DOHH2 (cell line): ENCODE data around the gene SCGB1D1.

ENCODE experiments used
- H3F3A ChIP-seq: fragments of 200-600 bp; sonication (generic), shearing (Covaris generic); 2 replicates; pipeline ENCODE4 v1.6.0; 2016; ENCODE audit warnings: antibody characterized with exemption, mild to moderate bottlenecking; ENCODE audit not compliant: control insufficient read depth, insufficient read depth
- H3K27ac ChIP-seq: fragments of 200-600 bp; sonication (generic); 2 replicates; pipeline ENCODE4 v1.5.1; 2014; ENCODE audit warnings: low read depth, mild to moderate bottlenecking, low read length, moderate library complexity
- H3K27me3 ChIP-seq: fragments of 200-600 bp; sonication (generic); 2 replicates; pipeline ENCODE4 v1.6.1; 2014; ENCODE audit warnings: mild to moderate bottlenecking, low read length, mixed read lengths; ENCODE audit not compliant: control insufficient read depth
- H3K36me3 ChIP-seq: fragments of 200-600 bp; sonication (generic); 2 replicates; pipeline ENCODE4 v1.6.1; 2014; ENCODE audit warnings: mild to moderate bottlenecking, low read length, moderate library complexity, mixed read lengths; ENCODE audit not compliant: control insufficient read depth
- H3K4me1 ChIP-seq: fragments of 200-600 bp; sonication (generic); 2 replicates; pipeline ENCODE4 v1.6.1; 2014; ENCODE audit warnings: mild to moderate bottlenecking, low read length, mixed read lengths; ENCODE audit not compliant: control insufficient read depth
- H3K4me2 ChIP-seq: fragments of 200-600 bp; sonication (generic); 2 replicates; pipeline ENCODE4 v1.6.0; 2014; ENCODE audit warnings: mild to moderate bottlenecking, low read length, moderate library complexity
- H3K4me3 ChIP-seq: fragments of 200-600 bp; sonication (generic); 2 replicates; pipeline ENCODE4 v1.5.1; 2014; ENCODE audit warnings: mild to moderate bottlenecking, low read length, mixed read lengths
- H3K79me2 ChIP-seq: fragments of 200-600 bp; sonication (generic); 2 replicates; pipeline ENCODE4 v1.6.1; 2014; ENCODE audit warnings: mild to moderate bottlenecking, low read length, mixed read lengths; ENCODE audit not compliant: control insufficient read depth
- H3K9me2 ChIP-seq: fragments of 200-600 bp; sonication (generic); replicated peaks from 2 replicates; pipeline ENCODE4 v1.6.1; 2014; ENCODE audit warnings: mild to moderate bottlenecking, low read length, mixed read lengths; ENCODE audit not compliant: control insufficient read depth
- H3K9me3 ChIP-seq: fragments of 200-600 bp; sonication (generic); 2 replicates; pipeline ENCODE4 v1.6.1; 2014; ENCODE audit warnings: antibody characterized with exemption, low read length, mixed read lengths; ENCODE audit not compliant: control insufficient read depth, insufficient read depth
- H4K20me1 ChIP-seq: fragments of 200-600 bp; sonication (generic); 2 replicates; pipeline ENCODE4 v1.6.0; 2014; ENCODE audit warnings: low read depth, mild to moderate bottlenecking, antibody characterized with exemption, low read length, moderate library complexity; ENCODE audit not compliant: control insufficient read depth, insufficient read depth
- EZH2phosphoT487 ChIP-seq: fragments of 200-600 bp; sonication (generic); IDR thresholded peaks from 2 replicates; pipeline ENCODE4 v1.6.1; 2017; ENCODE audit warnings: borderline replicate concordance, mild to moderate bottlenecking, antibody characterized with exemption, low read length, moderate library complexity, mixed read lengths
- TF ChIP-seq, protein P1 (sequence below): fragments of 200-600 bp; sonication (generic); IDR thresholded peaks from one replicate; pipeline ENCODE4 v1.5.1; 2014; ENCODE audit warnings: antibody characterized with exemption, mild to moderate bottlenecking, low read depth, low read length; ENCODE audit not compliant: poor library complexity, severe bottlenecking

Gene SCGB1D1

GRCh38 chr11:62147545-62147944 is 42.5 kb upstream of the SCGB1D1 start:
- Histone ChIP-seq H3K9me3 (no peaks in the 10 kb centered on the region), H3F3A (no peaks in the 10 kb centered on the region), H3K36me3 (peaks cover 96% of the 10 kb centered on the region), H3K4me1 (no peaks in the 10 kb centered on the region), H3K9me2 (no peaks in the 10 kb centered on the region), H3K79me2 (no peaks in the 10 kb centered on the region), H4K20me1 (no peaks in the 10 kb centered on the region; the same call in 1 of the 2 replicates), H3K4me2 (no peak overlapping the region), H3K4me3 (no peak overlapping the region), H3K27ac (no peak overlapping the region), H3K27me3 (no peaks in the 10 kb centered on the region)
- TF ChIP-seq EZH2phosphoT487 = no peak
- TF ChIP-seq, protein P1, sequence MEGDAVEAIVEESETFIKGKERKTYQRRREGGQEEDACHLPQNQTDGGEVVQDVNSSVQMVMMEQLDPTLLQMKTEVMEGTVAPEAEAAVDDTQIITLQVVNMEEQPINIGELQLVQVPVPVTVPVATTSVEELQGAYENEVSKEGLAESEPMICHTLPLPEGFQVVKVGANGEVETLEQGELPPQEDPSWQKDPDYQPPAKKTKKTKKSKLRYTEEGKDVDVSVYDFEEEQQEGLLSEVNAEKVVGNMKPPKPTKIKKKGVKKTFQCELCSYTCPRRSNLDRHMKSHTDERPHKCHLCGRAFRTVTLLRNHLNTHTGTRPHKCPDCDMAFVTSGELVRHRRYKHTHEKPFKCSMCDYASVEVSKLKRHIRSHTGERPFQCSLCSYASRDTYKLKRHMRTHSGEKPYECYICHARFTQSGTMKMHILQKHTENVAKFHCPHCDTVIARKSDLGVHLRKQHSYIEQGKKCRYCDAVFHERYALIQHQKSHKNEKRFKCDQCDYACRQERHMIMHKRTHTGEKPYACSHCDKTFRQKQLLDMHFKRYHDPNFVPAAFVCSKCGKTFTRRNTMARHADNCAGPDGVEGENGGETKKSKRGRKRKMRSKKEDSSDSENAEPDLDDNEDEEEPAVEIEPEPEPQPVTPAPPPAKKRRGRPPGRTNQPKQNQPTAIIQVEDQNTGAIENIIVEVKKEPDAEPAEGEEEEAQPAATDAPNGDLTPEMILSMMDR = no peak

DNA sequence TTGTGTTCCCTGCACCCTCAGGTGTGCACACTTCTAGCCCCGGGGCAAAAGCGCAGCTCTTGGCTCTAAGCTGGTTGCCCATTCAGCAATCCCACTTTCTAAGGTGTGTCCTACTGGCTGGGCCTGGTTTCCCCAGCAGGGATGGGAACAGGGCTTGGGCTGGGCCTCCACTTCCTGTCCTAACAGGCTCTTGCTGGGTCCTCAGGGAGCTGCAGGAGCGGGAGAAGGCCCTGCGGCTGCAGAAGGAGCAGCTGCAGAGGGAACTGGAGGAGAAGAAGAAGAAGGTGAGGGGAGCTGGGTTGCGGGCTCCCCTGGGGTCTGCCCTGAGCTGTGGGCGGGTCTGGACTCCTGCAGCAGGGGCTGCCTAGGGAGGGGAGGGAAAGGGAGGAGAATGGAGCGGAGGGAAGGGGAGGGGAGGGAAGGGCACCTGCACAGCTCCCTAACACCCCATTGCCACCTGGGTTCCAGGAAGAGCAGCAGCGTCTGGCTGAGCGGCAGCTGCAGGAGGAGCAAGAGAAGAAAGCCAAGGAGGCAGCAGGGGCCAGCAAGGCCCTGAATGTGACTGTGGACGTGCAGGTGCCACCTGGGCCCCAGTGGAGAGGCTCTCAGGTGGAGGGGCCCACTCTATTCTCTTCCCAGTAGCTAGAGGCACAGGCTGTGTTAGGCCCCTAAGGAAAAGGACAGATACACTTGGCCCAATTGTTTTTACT is 41.6 kb upstream of the SCGB1D1 start:
- no peak overlapping the region for H3K27ac ChIP-seq
- no peaks in the 10 kb centered on the region for H3K9me2 ChIP-seq
- H3K36me3 ChIP-seq = peaks cover 96% of the 10 kb centered on the region
- no peaks in the 10 kb centered on the region for H3F3A ChIP-seq
- H3K4me3 ChIP-seq = no peak overlapping the region
- H3K27me3 ChIP-seq = no peaks in the 10 kb centered on the region
- H3K4me2 ChIP-seq = no peak overlapping the region
- TF ChIP-seq, protein P1 = no peak
- no peak for TF ChIP-seq EZH2phosphoT487
- no peaks in the 10 kb centered on the region for H3K4me1 ChIP-seq
- H3K9me3 ChIP-seq = no peaks in the 10 kb centered on the region
- H3K79me2 ChIP-seq = no peaks in the 10 kb centered on the region
- H4K20me1 ChIP-seq = no peaks in the 10 kb centered on the region; the same call in 1 of the 2 replicates

- peaks cover 78% of the 10 kb centered on the region for H3K36me3 ChIP-seq
- H3K9me3 ChIP-seq = no peaks in the 10 kb centered on the region
- no peak overlapping the region for H3K4me2 ChIP-seq
- H4K20me1 ChIP-seq = no peaks in the 10 kb centered on the region; the same call in 1 of the 2 replicates
- H3K9me2 ChIP-seq = no peaks in the 10 kb centered on the region
- H3F3A ChIP-seq = peaks cover 4% of the 10 kb centered on the region; the same call in 1 of the 2 replicates
- H3K79me2 ChIP-seq = no peaks in the 10 kb centered on the region
- H3K27ac ChIP-seq = no peak overlapping the region
- no peaks in the 10 kb centered on the region for H3K27me3 ChIP-seq
- TF ChIP-seq EZH2phosphoT487 = no peak
- TF ChIP-seq, protein P1 = no peak
- no peaks in the 10 kb centered on the region for H3K4me1 ChIP-seq
- no peak overlapping the region for H3K4me3 ChIP-seq
Measured at GRCh38 chr11:62149986-62150886, 39.8 kb upstream of the SCGB1D1 start.
